Stimulated activated memory B cell treated with anti-CD40 and anti-IgM and Interleukin-4, amounts not matched to agents 10 μg/mL and 1 μg/mL and 100 μg/mL, for 72 hours (primary cell): ENCODE results near the gene PPP2R3B.
A peak's percentile ranks its signal among the peaks of the same experiment; 100 is the strongest.
"Not testable (repeated sequence)": the region's sequence is repeated elsewhere in the genome, so short reads cannot be mapped to it uniquely, and the experiment has no call there.

Experiments
- ATAC-seq: fragments of 150-1000 bp; cut with Tn5 transposase; 2 replicates; pipeline ENCODE4 v1.10.0; 2021
- H3K27ac Mint-ChIP-seq: one replicate; pipeline ENCODE4 v1.8.0; 2022; ENCODE audit warnings: mild to moderate bottlenecking, mixed read lengths
- H3K27me3 Mint-ChIP-seq: one replicate; pipeline ENCODE4 v1.8.0; 2022; ENCODE audit warnings: mixed read lengths
- H3K36me3 Mint-ChIP-seq: one replicate; pipeline ENCODE4 v1.8.0; 2022; ENCODE audit warnings: mixed read lengths
- H3K4me1 Mint-ChIP-seq: one replicate; pipeline ENCODE4 v1.8.0; 2022; ENCODE audit warnings: mixed read lengths
- H3K4me3 Mint-ChIP-seq: one replicate; pipeline ENCODE4 v1.8.0; 2022; ENCODE audit warnings: mild to moderate bottlenecking, moderate library complexity, mixed read lengths
- H3K9me3 Mint-ChIP-seq: one replicate; pipeline ENCODE4 v1.8.0; 2022; ENCODE audit warnings: mixed read lengths

The PPP2R3B gene

DNA sequence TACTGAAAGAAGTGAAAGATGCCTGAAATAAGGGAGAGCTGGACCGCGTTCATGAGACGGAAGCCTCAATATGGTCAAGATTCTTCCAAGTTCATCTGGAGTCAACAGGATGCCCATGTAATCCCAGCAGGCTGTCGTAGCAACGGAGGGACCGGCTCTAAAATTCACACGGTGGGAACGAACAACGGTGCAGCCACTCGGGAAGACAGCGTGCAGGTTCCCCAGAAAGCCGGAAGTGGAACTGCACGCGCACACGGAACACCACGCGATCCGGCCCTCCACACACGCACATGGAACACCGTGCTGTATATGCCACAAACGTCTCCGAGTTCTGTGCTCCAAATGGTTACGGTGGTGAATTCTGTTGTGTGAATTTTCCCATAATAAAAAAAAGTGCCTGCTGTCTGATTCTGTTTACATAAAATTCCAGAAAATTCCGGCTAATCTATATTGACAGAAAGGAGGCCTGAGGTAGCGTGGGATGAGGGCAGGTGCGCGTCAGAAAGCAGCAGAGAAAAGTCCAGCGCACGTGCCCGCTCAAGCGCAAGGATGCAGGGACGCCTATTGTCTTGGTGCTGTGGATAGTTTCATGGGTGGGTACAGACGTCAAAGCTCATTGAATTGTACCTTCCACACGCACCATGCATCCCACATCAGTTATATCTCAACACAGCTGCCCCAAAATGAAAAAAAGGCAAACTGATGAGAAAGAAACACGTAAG, 31.2 kb downstream of the PPP2R3B start:
- no peaks in the 10 kb centered on the region for H3K27me3 Mint-ChIP-seq
- no peak overlapping the region for H3K27ac Mint-ChIP-seq
- H3K9me3 Mint-ChIP-seq, result peaks cover 3% of the 10 kb centered on the region
- H3K4me3 Mint-ChIP-seq, result no peak overlapping the region
- H3K36me3 Mint-ChIP-seq, result peaks cover 65% of the 10 kb centered on the region
- H3K4me1 Mint-ChIP-seq, result peaks cover 4% of the 10 kb centered on the region
- no peak for ATAC-seq

DNA sequence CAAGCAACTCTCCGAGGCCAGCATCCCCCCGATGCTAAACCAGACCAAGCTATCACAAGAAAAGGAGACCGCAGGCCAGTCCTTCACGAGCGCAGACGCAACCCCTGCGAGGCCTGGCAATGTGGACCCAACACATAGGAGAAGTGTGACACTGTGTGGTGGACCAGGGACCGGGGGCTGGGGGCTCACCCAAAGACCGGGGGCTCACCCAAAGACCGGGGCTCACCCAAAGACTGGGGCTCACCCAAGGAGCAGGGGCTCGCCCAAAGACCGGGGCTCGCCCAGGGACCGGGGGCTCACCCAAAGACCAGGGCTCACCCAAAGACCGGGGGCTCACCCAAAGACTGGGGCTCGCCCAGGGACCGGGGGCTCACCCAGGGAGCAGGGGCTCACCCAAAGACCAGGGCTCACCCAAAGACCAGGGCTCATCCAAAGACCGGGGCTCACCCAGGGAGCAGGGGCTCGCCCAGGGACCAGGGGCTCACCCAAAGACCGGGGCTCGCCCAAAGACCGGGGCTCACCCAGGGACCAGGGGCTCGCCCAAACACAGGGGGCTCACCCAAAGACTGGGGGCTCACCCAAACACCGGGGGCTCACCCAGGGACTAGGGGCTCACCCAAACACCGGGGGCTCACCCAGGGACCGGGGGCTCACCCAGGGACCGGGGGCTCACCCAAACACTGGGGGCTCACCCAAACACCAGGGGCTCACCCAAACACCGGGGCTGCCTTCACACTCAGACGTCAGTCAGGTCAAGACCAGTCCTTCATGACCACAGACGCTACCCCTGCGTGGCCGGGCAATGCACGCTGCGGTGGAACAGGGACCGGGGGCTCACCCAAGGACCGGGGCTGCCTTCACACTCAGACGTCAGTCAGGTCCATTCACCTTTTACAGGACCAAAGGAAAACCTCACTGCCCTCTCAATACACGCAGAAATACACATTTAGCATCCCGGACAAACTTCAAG, 32.9 kb downstream of the PPP2R3B start:
- H3K36me3 Mint-ChIP-seq, result peaks cover 59% of the 10 kb centered on the region
- no peaks in the 10 kb centered on the region for H3K27me3 Mint-ChIP-seq
- H3K4me3 Mint-ChIP-seq, result no peak overlapping the region
- H3K27ac Mint-ChIP-seq, result no peak overlapping the region
- no peaks in the 10 kb centered on the region for H3K9me3 Mint-ChIP-seq
- peak; percentile 32 for ATAC-seq
- H3K4me1 Mint-ChIP-seq, result peaks cover 4% of the 10 kb centered on the region

DNA sequence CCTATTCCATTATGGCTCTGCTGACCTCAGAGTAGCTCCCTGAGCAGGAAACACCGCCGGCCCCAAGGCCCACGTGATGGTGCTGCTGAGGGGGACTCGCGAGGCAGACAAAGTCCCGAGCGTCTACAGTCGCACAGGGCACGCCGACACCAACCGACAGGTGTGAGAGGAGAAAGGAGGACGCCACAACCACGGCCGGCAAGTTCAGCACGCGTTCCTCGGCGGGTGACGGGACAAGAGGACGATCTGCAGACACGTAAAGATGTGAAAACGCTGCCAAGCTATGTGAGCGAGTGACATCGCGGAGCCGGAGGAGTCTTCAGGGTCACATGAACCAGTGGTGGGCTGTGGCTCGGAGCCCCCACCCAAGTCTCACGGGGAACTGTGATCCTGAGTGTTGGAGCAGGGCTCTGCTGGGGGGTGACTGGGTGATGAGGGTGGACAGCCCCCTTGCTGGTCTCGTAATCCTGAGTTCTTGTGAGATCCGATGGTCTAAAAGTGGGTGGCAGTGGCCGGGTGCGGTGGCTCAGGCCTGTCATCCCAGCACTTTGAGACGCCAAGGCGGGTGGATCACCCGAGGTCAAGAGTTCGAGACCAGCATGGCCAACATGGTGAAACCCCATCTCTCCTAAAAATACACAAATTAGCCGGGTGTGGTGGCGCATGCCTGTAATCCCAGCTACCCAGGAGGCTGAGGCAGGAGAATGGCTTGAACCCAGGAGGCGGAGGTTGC, 34.0 kb downstream of the PPP2R3B start:
- Mint-ChIP-seq H3K9me3 (no peaks in the 10 kb centered on the region), H3K27ac (no peak overlapping the region), H3K27me3 (no peaks in the 10 kb centered on the region), H3K36me3 (peaks cover 58% of the 10 kb centered on the region), H3K4me1 (peaks cover 4% of the 10 kb centered on the region), H3K4me3 (no peak overlapping the region)
- ATAC-seq, result no peak

DNA sequence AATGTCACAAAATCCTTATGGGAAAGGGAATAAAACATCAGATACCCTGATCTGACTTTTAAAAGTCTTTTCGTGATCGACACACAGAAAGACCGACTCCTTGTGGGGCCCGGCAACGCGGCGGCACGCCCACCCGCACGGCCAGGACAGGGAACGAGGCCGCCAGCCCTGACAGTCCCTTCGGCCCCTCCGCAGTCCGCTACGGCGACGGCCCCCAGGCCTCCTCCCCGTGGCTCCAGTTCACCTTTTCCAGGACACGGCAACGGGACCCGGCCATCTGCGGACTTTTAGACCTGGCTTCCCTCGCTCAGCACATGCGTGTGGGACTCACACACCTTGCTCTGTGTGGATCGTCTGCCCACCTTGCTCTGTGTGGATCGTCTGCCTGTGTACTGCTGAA, 34.5 kb downstream of the PPP2R3B start:
- Mint-ChIP-seq H3K36me3 (peaks cover 53% of the 10 kb centered on the region), H3K4me1 (peaks cover 4% of the 10 kb centered on the region), H3K27ac (no peak overlapping the region), H3K9me3 (no peaks in the 10 kb centered on the region), H3K4me3 (no peak overlapping the region), H3K27me3 (no peaks in the 10 kb centered on the region)
- no peak for ATAC-seq

DNA sequence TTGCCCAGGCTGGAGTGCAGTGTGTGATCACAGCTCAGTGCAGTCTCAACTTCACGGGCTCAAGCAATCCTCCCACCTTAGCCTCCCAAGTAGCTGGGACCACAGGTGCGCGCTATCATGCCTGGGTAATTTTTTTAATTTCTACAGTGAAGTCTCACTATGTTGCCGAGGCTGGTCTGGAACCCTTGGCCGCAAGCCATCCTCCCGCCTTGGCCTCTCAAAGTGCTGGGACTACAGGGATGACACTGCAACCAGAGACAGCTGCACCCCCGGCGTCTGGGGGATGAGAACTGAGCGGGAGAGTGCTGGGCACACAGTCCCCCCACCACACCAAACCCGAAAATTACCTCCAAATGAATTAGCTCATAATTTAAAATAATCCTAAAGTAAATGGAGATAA, 35.0 kb downstream of the PPP2R3B start:
- no peak for ATAC-seq
- peaks cover 49% of the 10 kb centered on the region for H3K36me3 Mint-ChIP-seq
- H3K27me3 Mint-ChIP-seq, result no peaks in the 10 kb centered on the region
- no peaks in the 10 kb centered on the region for H3K9me3 Mint-ChIP-seq
- H3K4me1 Mint-ChIP-seq, result peaks cover 4% of the 10 kb centered on the region
- no peak overlapping the region for H3K4me3 Mint-ChIP-seq
- H3K27ac Mint-ChIP-seq, result no peak overlapping the region

DNA sequence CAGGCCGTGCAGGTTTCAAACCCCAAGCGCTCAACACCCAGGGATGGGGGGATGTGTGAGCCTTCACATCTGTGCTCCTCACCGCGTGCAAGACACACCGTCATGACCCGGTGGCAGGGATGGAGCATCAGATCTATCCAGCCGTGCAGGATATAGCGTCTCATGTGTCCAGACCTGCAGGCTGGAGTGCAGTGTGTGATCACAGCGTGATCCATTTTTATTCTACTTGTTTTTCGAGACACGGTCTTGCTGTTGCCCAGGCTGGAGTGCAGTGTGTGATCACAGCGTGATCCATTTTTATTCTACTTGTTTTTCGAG, 35.4 kb downstream of the PPP2R3B start:
- not testable (repeated sequence) for H3K4me3 Mint-ChIP-seq, H3K27me3 Mint-ChIP-seq, H3K9me3 Mint-ChIP-seq, H3K27ac Mint-ChIP-seq, H3K4me1 Mint-ChIP-seq, ATAC-seq
- peaks cover 44% of the 10 kb centered on the region for H3K36me3 Mint-ChIP-seq

DNA sequence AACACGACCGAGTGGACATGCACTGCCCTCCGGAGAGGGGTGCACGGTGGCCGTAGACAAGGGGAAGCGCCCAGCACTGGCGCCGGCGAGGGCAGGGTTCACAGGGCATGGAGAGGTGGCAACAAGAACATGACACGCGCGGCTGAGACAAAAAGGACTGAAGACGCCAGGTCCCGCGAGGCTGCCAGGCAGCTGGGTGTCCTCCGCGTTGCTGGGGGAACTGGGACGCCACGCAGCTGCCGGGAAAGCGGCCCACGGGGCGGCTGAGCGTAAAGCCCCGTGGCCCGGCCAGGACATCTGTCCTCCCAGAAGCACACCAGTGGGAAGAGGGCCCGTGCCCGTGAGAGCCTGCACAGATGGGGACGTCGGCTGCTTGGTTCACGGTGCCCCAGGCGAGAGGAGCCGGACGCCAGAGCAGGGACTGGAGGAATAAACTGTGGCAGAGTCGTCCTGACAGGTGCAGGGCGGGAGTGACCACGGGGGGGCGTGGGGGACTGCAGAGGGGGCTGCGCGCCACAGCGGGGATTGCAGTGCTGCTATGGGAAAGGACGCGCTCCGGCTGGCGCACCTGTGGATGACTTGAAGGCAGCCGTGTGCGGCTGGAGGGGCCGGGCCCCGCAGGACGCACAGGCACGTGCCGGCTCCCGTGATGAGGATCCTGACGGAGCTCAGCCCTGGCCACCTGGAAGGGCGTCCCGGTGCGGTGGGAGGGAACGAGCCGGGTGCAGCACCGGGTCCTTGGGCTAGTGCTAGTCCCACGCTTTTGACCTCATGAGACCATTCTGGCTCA, 36.0 kb downstream of the PPP2R3B start:
- Mint-ChIP-seq H3K9me3 (no peaks in the 10 kb centered on the region), H3K4me3 (no peak overlapping the region), H3K36me3 (peaks cover 40% of the 10 kb centered on the region), H3K27ac (no peak overlapping the region), H3K27me3 (no peaks in the 10 kb centered on the region), H3K4me1 (peaks cover 4% of the 10 kb centered on the region)
- no peak for ATAC-seq

DNA sequence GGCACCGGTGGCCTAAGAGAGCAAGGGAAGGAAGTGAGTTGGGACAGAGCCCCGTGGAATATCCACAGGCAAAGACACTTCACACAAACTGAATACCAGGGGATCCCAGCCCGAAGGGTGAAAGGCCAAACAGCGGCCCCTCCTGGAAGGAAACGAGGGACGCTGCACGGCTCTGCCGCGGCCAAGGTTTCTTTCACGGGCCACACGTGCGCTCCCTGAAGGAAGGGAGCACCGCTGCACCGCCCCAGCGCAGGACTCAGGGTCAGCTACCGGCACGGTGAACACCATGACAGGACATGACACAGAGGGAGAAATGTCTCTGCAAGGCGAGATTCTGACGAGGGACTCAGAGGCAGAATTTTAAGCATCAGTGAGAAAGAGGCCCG, 36.6 kb downstream of the PPP2R3B start:
- Mint-ChIP-seq H3K4me1 (peaks cover 4% of the 10 kb centered on the region), H3K27me3 (no peaks in the 10 kb centered on the region), H3K36me3 (peaks cover 37% of the 10 kb centered on the region), H3K9me3 (no peaks in the 10 kb centered on the region), H3K4me3 (no peak overlapping the region), H3K27ac (no peak overlapping the region)
- no peak for ATAC-seq

DNA sequence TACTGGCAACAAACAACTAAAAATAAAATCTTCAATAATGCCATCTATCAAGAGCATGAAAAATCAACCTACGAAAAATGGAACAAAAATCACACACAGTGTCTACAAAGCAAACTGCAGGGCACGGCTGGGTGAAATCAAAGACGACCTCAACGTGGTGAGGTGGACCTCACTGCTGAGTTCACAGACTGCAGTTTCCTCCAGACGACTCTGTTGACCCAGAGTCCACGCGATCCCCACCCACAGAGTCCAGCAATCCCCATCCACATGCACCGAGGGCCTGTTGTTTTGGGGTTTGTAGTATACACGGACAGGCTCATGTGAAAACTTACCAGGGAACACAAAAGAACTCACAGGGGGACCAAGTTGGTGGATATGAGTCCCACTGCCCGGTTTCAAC, 37.0 kb downstream of the PPP2R3B start:
- H3K36me3 Mint-ChIP-seq, result peaks cover 40% of the 10 kb centered on the region

DNA sequence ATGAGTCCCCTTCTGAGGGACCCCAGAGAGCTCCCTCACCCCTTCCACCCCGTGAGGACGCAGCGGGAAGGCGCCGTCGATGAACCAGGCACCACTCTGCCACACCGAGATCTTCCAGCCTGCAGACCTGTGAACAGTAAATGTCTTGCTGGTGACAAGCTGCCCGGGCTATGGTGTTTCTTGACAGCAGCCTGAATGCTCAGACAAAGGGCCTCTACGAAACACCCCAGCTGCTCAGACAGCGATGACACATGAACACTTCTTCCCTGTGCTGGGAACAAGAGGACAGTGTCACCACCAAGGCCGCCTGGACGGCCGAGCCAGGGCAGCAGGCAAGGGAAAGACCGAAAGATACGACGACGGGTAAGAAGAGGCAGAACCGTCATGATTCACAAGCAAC, 37.5 kb downstream of the PPP2R3B start:
- H3K4me3 Mint-ChIP-seq, result no peak overlapping the region
- H3K27me3 Mint-ChIP-seq, result no peaks in the 10 kb centered on the region
- ATAC-seq, result no peak
- H3K27ac Mint-ChIP-seq, result no peak overlapping the region
- peaks cover 43% of the 10 kb centered on the region for H3K36me3 Mint-ChIP-seq
- H3K9me3 Mint-ChIP-seq, result no peaks in the 10 kb centered on the region
- peaks cover 4% of the 10 kb centered on the region for H3K4me1 Mint-ChIP-seq

More for the DNA sequence above, 37.0 kb downstream of the PPP2R3B start:
- Mint-ChIP-seq H3K4me1 (peaks cover 4% of the 10 kb centered on the region), H3K9me3 (no peaks in the 10 kb centered on the region), H3K27ac (no peak overlapping the region), H3K4me3 (no peak overlapping the region), H3K27me3 (no peaks in the 10 kb centered on the region)
- no peak for ATAC-seq

DNA sequence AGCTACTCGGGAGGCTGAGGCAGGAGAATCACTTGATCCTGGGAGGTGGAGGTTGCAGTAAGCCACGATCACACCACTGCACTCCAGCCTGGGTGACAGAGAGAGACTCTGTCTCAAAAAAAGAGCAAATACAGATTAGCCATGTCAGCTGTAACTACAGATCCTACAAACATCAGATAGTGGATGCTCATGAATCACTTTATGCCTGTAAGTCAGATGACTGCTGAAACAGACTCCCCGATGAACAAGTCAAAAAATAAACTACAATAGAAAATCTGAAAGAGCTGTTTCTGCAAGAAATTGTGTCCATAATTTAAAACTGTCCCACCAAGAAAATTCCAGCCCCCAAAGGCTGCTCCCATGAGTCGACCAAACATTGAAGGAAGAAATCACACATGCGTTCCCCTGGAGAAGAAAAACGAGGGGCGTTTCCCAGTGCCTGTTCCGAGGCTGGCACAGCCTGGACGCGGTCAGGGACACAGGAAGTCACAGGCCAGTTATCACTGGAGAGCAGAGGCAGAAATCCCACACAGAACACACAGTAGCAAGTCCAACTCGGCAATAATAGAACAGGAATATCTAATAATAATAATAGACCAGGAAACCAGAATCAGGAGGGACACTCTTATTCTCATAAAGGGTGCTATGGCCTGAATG, 38.1 kb downstream of the PPP2R3B start:
- no peaks in the 10 kb centered on the region for H3K9me3 Mint-ChIP-seq
- H3K27me3 Mint-ChIP-seq, result no peaks in the 10 kb centered on the region
- no peak for ATAC-seq
- no peak overlapping the region for H3K27ac Mint-ChIP-seq
- peaks cover 4% of the 10 kb centered on the region for H3K4me1 Mint-ChIP-seq
- peaks cover 43% of the 10 kb centered on the region for H3K36me3 Mint-ChIP-seq
- no peak overlapping the region for H3K4me3 Mint-ChIP-seq

DNA sequence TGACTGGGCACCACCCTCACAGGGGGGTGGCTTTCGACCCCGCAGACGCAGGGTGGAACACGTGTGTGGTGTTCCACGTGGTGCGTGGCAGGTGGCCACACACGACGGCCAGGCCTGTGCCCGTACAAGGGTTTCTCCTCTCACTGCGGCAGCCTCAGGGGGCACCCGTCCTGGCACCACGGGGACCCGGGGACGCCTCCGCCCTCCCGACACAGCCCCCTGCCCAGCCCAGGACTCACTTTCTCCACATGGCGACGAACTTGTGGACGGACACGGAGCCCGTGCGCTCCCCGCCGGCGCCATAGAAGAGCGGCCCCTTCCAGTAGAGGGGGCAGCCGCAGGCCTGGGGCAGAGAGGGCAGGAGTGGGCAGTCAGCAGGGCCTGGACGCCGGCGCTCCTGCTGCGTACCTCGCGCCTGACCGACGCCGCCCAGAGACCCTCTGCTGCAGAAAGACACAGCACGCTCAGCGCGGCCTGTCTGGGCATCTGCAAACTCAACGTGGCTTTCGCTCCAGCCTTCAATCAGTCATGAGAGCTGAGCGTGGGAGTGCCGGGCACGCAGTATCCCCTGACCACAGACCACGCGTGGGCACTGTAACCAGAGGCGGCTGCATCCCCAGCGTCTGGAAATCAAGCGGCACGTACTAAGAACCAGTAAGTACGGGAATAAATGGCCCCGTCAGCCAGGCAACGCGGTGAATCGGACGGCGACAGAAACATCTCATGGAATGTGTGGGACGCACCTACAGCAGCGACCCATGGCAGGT, 39.2 kb downstream of the PPP2R3B start:
- ATAC-seq, result no peak
- H3K9me3 Mint-ChIP-seq, result no peaks in the 10 kb centered on the region
- no peak overlapping the region for H3K27ac Mint-ChIP-seq
- H3K36me3 Mint-ChIP-seq, result peaks cover 39% of the 10 kb centered on the region
- no peak overlapping the region for H3K4me3 Mint-ChIP-seq
- peaks cover 2% of the 10 kb centered on the region for H3K4me1 Mint-ChIP-seq
- H3K27me3 Mint-ChIP-seq, result no peaks in the 10 kb centered on the region

DNA sequence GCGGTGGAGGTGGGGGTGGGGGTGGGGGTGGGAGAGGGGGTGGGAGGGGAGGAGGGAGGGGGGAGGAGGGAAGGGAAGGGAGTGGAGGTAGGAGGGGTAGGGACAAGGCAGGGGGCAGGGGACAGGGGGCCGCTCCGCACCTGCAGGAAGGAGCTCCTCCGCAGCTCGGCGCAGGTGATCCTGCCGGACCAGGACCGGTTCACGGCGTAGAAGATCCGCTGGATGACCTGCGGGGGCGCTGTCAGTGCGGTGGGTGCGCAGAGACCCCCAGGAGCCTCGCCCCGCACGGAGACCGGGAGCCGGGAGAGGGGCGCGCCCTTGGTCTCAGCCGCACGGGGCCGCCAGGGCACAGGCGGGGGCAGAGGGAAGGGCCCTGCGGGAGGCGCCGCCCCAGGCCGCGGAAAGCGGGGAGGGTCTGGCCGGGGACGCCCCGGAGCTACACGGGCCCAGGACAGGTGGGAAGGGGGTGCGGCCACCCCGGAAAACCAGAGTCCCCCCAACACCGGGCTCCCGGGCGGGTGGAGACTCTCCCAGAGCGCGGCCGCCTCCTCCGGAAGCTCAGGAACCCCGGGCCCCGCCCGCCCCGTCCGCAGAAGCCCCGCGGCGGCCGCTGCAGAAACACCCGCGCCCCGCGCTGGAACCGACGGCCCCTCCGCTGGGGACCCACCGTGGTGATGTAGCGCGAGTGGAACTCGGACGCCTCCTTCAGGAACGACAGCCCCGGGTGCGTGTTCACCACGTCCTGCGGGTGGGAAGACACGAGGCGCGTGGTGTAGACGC, 40.5 kb downstream of the PPP2R3B start:
- H3K9me3 Mint-ChIP-seq, result peaks cover 3% of the 10 kb centered on the region
- peak; percentile 71 for ATAC-seq
- no peaks in the 10 kb centered on the region for H3K4me1 Mint-ChIP-seq
- H3K36me3 Mint-ChIP-seq, result peaks cover 46% of the 10 kb centered on the region
- no peaks in the 10 kb centered on the region for H3K27me3 Mint-ChIP-seq
- H3K4me3 Mint-ChIP-seq, result no peak overlapping the region
- no peak overlapping the region for H3K27ac Mint-ChIP-seq
